ENCODE data around the gene RFC1. TPM values are rescaled to one million over a fixed set of nuclear protein-coding genes. Genes with fewer than 3 reads are reported as not detected.

Gene RFC1
- total and polyA plus RNA-seq, 2 experiments from 2014 or later: 26.0 to 44.0 TPM

DNA sequence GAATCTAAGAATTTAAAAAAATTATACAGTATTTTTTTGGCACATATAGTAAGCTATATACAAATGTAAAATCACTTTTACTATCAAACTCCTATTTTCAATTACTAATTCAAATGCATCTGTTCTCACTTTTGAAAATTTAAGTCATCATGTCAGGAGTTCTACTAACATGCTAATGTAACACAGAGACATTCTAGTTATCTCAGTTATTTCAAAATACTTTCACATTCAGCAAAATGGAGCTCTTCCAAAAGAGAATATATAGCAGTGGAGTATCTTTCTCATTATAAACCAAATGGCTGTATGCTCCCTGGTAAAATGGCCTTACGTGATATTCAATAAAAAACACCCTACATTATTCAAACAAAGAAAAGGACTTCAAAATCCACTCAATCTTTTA is 42.3 kb downstream of the RFC1 start:
- H3K27ac ChIP-seq: peak overlapping the region; percentile 43
- no peaks in the 10 kb centered on the region for H4K20me1 ChIP-seq (ENCODE audit: insufficient read depth, poor library complexity, severe bottlenecking)
- H3K9me3 ChIP-seq (ENCODE audit: low read depth): no peaks in the 10 kb centered on the region
- no peaks in the 10 kb centered on the region for H3K4me1 ChIP-seq (ENCODE audit: insufficient read depth)
- H3K36me3 ChIP-seq (replicated peaks; ENCODE audit: insufficient read depth, low read depth): no peaks in the 10 kb centered on the region
- no peak overlapping the region for H2AFZ ChIP-seq
- peaks cover 14% of the 10 kb centered on the region for H3K79me2 ChIP-seq
- TF ChIP-seq EZH2 (IDR thresholded peaks at IDR 0.05; ENCODE audit: borderline replicate concordance) (no peak), EZH2phosphoT487 (IDR thresholded peaks at IDR 0.05; ENCODE audit: low read depth, severe bottlenecking, unreplicated experiment) (no peak)
- TF ChIP-seq, protein P1, sequence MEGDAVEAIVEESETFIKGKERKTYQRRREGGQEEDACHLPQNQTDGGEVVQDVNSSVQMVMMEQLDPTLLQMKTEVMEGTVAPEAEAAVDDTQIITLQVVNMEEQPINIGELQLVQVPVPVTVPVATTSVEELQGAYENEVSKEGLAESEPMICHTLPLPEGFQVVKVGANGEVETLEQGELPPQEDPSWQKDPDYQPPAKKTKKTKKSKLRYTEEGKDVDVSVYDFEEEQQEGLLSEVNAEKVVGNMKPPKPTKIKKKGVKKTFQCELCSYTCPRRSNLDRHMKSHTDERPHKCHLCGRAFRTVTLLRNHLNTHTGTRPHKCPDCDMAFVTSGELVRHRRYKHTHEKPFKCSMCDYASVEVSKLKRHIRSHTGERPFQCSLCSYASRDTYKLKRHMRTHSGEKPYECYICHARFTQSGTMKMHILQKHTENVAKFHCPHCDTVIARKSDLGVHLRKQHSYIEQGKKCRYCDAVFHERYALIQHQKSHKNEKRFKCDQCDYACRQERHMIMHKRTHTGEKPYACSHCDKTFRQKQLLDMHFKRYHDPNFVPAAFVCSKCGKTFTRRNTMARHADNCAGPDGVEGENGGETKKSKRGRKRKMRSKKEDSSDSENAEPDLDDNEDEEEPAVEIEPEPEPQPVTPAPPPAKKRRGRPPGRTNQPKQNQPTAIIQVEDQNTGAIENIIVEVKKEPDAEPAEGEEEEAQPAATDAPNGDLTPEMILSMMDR (IDR thresholded peaks at IDR 0.05; ENCODE audit: poor library complexity): no peak
- 100% methylated on average over 1 of the region's 1 CpG for WGBS (ENCODE audit: low lambda C conversion rate, missing lambda C conversion rate)
- no peak for DNase-seq (ENCODE audit: low spot score)
- H3K4me2 ChIP-seq: no peak overlapping the region
- H3K4me3 ChIP-seq: no peak overlapping the region
- H3K9me2 ChIP-seq (replicated peaks; ENCODE audit: insufficient read depth): no peaks in the 10 kb centered on the region
- no peaks in the 10 kb centered on the region for H3K27me3 ChIP-seq

DNA sequence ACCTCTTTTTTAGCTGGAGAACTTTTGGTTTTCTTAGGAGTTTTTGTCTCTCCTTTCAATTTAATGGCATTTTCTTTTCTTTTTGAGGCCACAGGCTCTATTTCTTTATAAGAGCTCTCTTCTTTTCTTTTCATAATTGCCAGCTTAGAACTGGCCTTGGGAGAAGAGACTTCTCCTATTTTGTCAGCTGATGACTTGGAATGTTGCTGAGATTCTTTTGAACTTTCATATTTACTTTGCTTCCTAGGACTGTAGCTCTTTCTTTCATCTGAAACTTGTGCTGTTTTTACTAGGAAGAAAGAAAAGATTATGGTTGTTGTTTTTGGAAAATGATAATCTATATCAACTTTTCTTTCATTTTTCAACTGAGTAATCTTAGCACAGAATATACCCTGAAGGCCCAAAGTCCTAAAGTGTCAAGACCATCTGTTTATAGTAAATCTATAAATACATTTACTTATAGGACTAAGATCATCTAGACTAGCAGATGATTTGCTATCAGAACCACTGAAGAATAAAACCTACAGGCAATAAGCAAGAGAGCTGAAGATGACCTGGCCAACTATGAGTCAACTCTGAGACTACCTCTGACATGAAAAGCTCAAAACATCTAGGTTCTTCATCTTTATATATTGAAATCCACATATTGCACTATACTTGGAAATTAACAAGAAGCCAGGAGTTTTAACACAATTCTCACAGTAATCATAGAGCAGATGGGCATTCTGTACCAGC is 45.6 kb downstream of the RFC1 start:
- no peak overlapping the region for H2AFZ ChIP-seq
- TF ChIP-seq EZH2 (IDR thresholded peaks at IDR 0.05; ENCODE audit: borderline replicate concordance) (no peak), EZH2phosphoT487 (IDR thresholded peaks at IDR 0.05; ENCODE audit: low read depth, severe bottlenecking, unreplicated experiment) (no peak)
- TF ChIP-seq, protein P1 (IDR thresholded peaks at IDR 0.05; ENCODE audit: poor library complexity): no peak
- H3K27me3 ChIP-seq: no peaks in the 10 kb centered on the region
- peak overlapping the region; percentile 50 for H3K27ac ChIP-seq
- no peaks in the 10 kb centered on the region for H3K79me2 ChIP-seq
- no peak for DNase-seq (ENCODE audit: low spot score)
- H3K9me3 ChIP-seq (ENCODE audit: low read depth): no peaks in the 10 kb centered on the region
- H3K4me3 ChIP-seq: no peak overlapping the region
- H3K36me3 ChIP-seq (replicated peaks; ENCODE audit: insufficient read depth, low read depth): no peaks in the 10 kb centered on the region
- no peak overlapping the region for H3K4me2 ChIP-seq
- H4K20me1 ChIP-seq (ENCODE audit: insufficient read depth, poor library complexity, severe bottlenecking): no peaks in the 10 kb centered on the region
- H3K9me2 ChIP-seq (replicated peaks; ENCODE audit: insufficient read depth): no peaks in the 10 kb centered on the region
- H3K4me1 ChIP-seq (ENCODE audit: insufficient read depth): no peaks in the 10 kb centered on the region

DNA sequence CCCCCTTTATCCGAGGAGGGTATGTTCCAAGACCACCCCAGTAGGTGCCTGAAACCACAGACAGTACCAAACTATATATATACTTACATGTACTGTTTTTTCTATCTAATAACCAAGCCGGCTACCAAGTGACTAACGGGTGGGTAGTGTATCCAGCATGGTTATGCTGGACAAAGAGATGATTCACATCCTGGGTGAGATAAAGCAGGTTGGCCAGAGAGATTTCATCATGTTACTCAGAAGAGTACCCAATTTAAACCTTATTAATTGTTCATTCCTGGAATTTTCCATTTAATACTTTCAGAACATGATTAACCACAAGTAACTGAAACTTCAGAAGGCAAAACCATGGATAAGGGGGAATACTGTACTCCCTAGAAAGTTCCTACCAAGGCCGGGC is 46.5 kb downstream of the RFC1 start:
- H3K27ac ChIP-seq: no peak overlapping the region
- WGBS (ENCODE audit: low lambda C conversion rate, missing lambda C conversion rate): 88% methylated on average over 4 of the region's 4 CpGs
- no peaks in the 10 kb centered on the region for H3K79me2 ChIP-seq
- H3K9me3 ChIP-seq (ENCODE audit: low read depth): no peaks in the 10 kb centered on the region
- DNase-seq (ENCODE audit: low spot score): no peak
- no peak overlapping the region for H3K4me2 ChIP-seq
- TF ChIP-seq, protein P1 (IDR thresholded peaks at IDR 0.05; ENCODE audit: poor library complexity): no peak
- TF ChIP-seq EZH2phosphoT487 (IDR thresholded peaks at IDR 0.05; ENCODE audit: low read depth, severe bottlenecking, unreplicated experiment) (no peak), EZH2 (IDR thresholded peaks at IDR 0.05; ENCODE audit: borderline replicate concordance) (no peak)
- H3K4me1 ChIP-seq (ENCODE audit: insufficient read depth): no peaks in the 10 kb centered on the region
- no peaks in the 10 kb centered on the region for H4K20me1 ChIP-seq (ENCODE audit: insufficient read depth, poor library complexity, severe bottlenecking)
- no peaks in the 10 kb centered on the region for H3K9me2 ChIP-seq (replicated peaks; ENCODE audit: insufficient read depth)
- H2AFZ ChIP-seq: no peak overlapping the region
- H3K4me3 ChIP-seq: no peak overlapping the region
- no peaks in the 10 kb centered on the region for H3K36me3 ChIP-seq (replicated peaks; ENCODE audit: insufficient read depth, low read depth)
- H3K27me3 ChIP-seq: no peaks in the 10 kb centered on the region
